ENCODE data around the gene RPS6KA5.
A peak's percentile ranks its signal among the peaks of the same experiment; 100 is the strongest.

The RPS6KA5 gene

GRCh38 chr14:90871605-90872233 is 188.7 kb downstream of the RPS6KA5 start:
- H3K4me3 ChIP-seq (ENCODE audit: control insufficient read depth, low read depth, low read length), result no peak overlapping the region
- no peak for TF ChIP-seq CTCF (IDR thresholded peaks at IDR 0.05; ENCODE audit: control insufficient read depth, insufficient read depth, low read depth, low read length, missing control alignments)
- peak; percentile 13 for DNase-seq (ENCODE audit: low read depth)

GRCh38 chr14:90870950-90871604 is 189.4 kb downstream of the RPS6KA5 start:
- no peak overlapping the region for H3K4me3 ChIP-seq (ENCODE audit: control insufficient read depth, low read depth, low read length)

GRCh38 chr14:90867501-90867900 is 192.9 kb downstream of the RPS6KA5 start:
- DNase-seq (ENCODE audit: low read depth), result no peak
- no peak overlapping the region for H3K4me3 ChIP-seq (ENCODE audit: control insufficient read depth, low read depth, low read length)
- TF ChIP-seq CTCF (IDR thresholded peaks at IDR 0.05; ENCODE audit: control insufficient read depth, insufficient read depth, low read depth, low read length, missing control alignments), result no peak

More at GRCh38 chr14:90870950-90871604, 189.4 kb downstream of the RPS6KA5 start:
- no peak for TF ChIP-seq CTCF (IDR thresholded peaks at IDR 0.05; ENCODE audit: control insufficient read depth, insufficient read depth, low read depth, low read length, missing control alignments)
- no peak for DNase-seq (ENCODE audit: low read depth)

- no peak for DNase-seq (ENCODE audit: low read depth)
- H3K4me3 ChIP-seq (ENCODE audit: control insufficient read depth, low read depth, low read length), result no peak overlapping the region
- TF ChIP-seq CTCF (IDR thresholded peaks at IDR 0.05; ENCODE audit: control insufficient read depth, insufficient read depth, low read depth, low read length, missing control alignments), result no peak
Observed at GRCh38 chr14:90866833-90867232, 193.6 kb downstream of the RPS6KA5 start.

- no peak for TF ChIP-seq CTCF (IDR thresholded peaks at IDR 0.05; ENCODE audit: control insufficient read depth, insufficient read depth, low read depth, low read length, missing control alignments)
- no peak for DNase-seq (ENCODE audit: low read depth)
- H3K4me3 ChIP-seq (ENCODE audit: control insufficient read depth, low read depth, low read length), result no peak overlapping the region
Observed at GRCh38 chr14:90864741-90865140, 195.7 kb downstream of the RPS6KA5 start.

GRCh38 chr14:90858511-90858910 is 201.9 kb downstream of the RPS6KA5 start:
- H3K4me3 ChIP-seq (ENCODE audit: control insufficient read depth, low read depth, low read length), result peak overlapping the region; percentile 22

More at GRCh38 chr14:90858511-90858910, 201.9 kb downstream of the RPS6KA5 start:
- no peak for TF ChIP-seq CTCF (IDR thresholded peaks at IDR 0.05; ENCODE audit: control insufficient read depth, insufficient read depth, low read depth, low read length, missing control alignments)
- no peak for DNase-seq (ENCODE audit: low read depth)

All from AG09309 (cell line).